HepG2 (cell line): ENCODE measurements around the gene LDLRAP1. TPM values are rescaled to one million over a fixed set of nuclear protein-coding genes. Genes with fewer than 3 reads are reported as not detected.

Experiments
- ATAC-seq: fragments of 200-7000 bp; cut with Tn5 transposase; 3 replicates; pipeline ENCODE4 v1.9.1; 2020; ENCODE audit warnings: mild to moderate bottlenecking, moderate library complexity
- BruUV-seq: library from RNA; stranded (reverse); fragments of 400-500 nt; replicated peaks from 2 replicates; lab custom pipeline; 2021; lab: Mats Ljungman, UMichigan
- CTCF ChIA-PET: fragments of 300-600 bp; formaldehyde crosslinking; extraction: SDS; loops from one replicate; lab custom pipeline; 2021; ENCODE audit warnings: low total read pairs, inconsistent platforms, low intra/inter-chr PET ratio; lab: Yijun Ruan, JAX
- POLR2A ChIA-PET: fragments of 350-600 bp; sonication (Branson Sonifier 250); formaldehyde crosslinking; loops from one replicate; lab custom pipeline; 2020; ENCODE audit warnings: antibody characterized with exemption, inconsistent platforms; lab: Yijun Ruan, JAX
- DNase-seq: peaks from one replicate; pipeline ENCODE4 v3.0.0-alpha.2; 2015; ENCODE audit warnings: low spot score
- FAIRE-seq: peaks from 3 replicates; lab custom pipeline; 2011; peaks lifted over from hg19 to GRCh38; lab: Jason Lieb, UNC
- H2AFZ ChIP-seq: one replicate; pipeline ENCODE4 v1.6.1; 2011; ENCODE audit warnings: low read length, inconsistent platforms
- H3K27ac ChIP-seq: fragments of 300-600 bp; 3 replicates; pipeline ENCODE4 v1.8.0; 2011; ENCODE audit warnings: mixed run types, mild to moderate bottlenecking, mixed read lengths, low read length, inconsistent platforms; ENCODE audit not compliant: insufficient read depth; ENCODE audit errors: extremely low read length
- H3K27me3 ChIP-seq, 2 experiments: fragments of 200-600 bp in 1 of 2; 2 replicates in 1 of 2; 3 replicates in 1 of 2; pipeline versions ENCODE4 v1.6.0 to v1.8.0; 2011; ENCODE audit warnings: low read length in 2 of 2, mild to moderate bottlenecking in 2 of 2, moderate library complexity in 2 of 2, inconsistent platforms in 1 of 2; ENCODE audit not compliant: insufficient read depth in 2 of 2, control insufficient read depth in 1 of 2
- H3K36me3 ChIP-seq, 2 experiments: fragments of 200-600 bp in 1 of 2; replicated peaks in 1 of 2; 2 replicates in 1 of 2; 3 replicates in 1 of 2; pipeline versions ENCODE4 v1.5.1 to v1.8.0; 2011; ENCODE audit warnings: low read length in 2 of 2, inconsistent platforms in 1 of 2; ENCODE audit not compliant: insufficient read depth in 2 of 2, control insufficient read depth in 1 of 2
- H3K4me1 ChIP-seq: 2 replicates; pipeline ENCODE4 v1.5.1; 2012; ENCODE audit warnings: low read length, inconsistent platforms; ENCODE audit not compliant: insufficient read depth
- H3K4me2 ChIP-seq: 2 replicates; pipeline ENCODE4 v1.6.0; 2011; ENCODE audit warnings: low read depth, low read length, inconsistent platforms
- H3K4me3 ChIP-seq, 3 experiments: fragments of 200-600 bp in 1 of 3; sonication (generic), shearing (Covaris generic) in 1 of 3; replicated peaks in 1 of 3; 2 replicates each; pipeline ENCODE4 v1.5.1; 2011 to 2016; ENCODE audit warnings: low read length in 3 of 3, inconsistent platforms in 2 of 3, low read depth in 2 of 3, mild to moderate bottlenecking in 2 of 3, control low read depth in 1 of 3, mixed read lengths in 1 of 3; ENCODE audit not compliant: insufficient read depth in 1 of 3
- H3K79me2 ChIP-seq: one replicate; pipeline ENCODE4 v1.6.1; 2011; ENCODE audit warnings: low read length, inconsistent platforms; ENCODE audit not compliant: insufficient read depth
- H3K9ac ChIP-seq: 2 replicates; pipeline ENCODE4 v1.6.0; 2011; ENCODE audit warnings: mild to moderate bottlenecking, low read depth, low read length, inconsistent platforms; ENCODE audit not compliant: insufficient read depth
- H3K9me3 ChIP-seq: 2 replicates; pipeline ENCODE4 v1.5.1; 2012; ENCODE audit warnings: mild to moderate bottlenecking, low read length
- H4K20me1 ChIP-seq: 2 replicates; pipeline ENCODE4 v1.6.0; 2011; ENCODE audit warnings: inconsistent platforms, mild to moderate bottlenecking, low read length, moderate library complexity; ENCODE audit not compliant: insufficient read depth
- HOXA3 ChIP-seq: sonication (generic); formaldehyde crosslinking; IDR thresholded peaks from 2 replicates; pipeline ENCODE4 v1.5.0; 2020; ENCODE audit warnings: missing genetic modification reagents
- STAG1 ChIP-seq: sonication (generic); formaldehyde crosslinking; IDR thresholded peaks from 2 replicates; pipeline ENCODE4 v1.4.0; 2020; ENCODE audit warnings: missing genetic modification reagents
- ZFX ChIP-seq: sonication (generic); formaldehyde crosslinking; IDR thresholded peaks from 2 replicates; pipeline ENCODE4 v1.4.0; 2020; ENCODE audit warnings: mild to moderate bottlenecking, low read depth, missing genetic modification reagents, moderate library complexity
- WGBS: methylation state at CpG from one replicate; pipeline ENCODE4 v1.1.6; 2017; ENCODE audit warnings: low lambda C conversion rate; 5-methylcytosine and 5-hydroxymethylcytosine counted together
- in situ Hi-C: cut with HindIII; loops from 2 replicates; pipeline ENCODE4 v1.10.0; 2017; ENCODE audit warnings: low pct_unique_long_range_greater_than_20kb; ENCODE audit not compliant: extremely low pct_ligation_motif_present
- intact Hi-C: fragments of 100-400 bp; cut with micrococcal nuclease; formaldehyde crosslinking; loops from one replicate; pipeline ENCODE4 v1.10.0; 2022; ENCODE audit not compliant: unreplicated experiment
- polyA plus RNA-seq, 8 experiments: library from polyadenylated mRNA; depleted of rRNA in 3 of 8; stranded (reverse) in 7 of 8; unstranded in 1 of 8; fragments of >200 nt; fragmentation: Illumina TruSeq in 4 of 8; extraction: Trizol in 4 of 8; gene quantifications; 2 replicates each; pipeline versions ENCODE4 v1.2.1 to v1.2.3, GENCODE V29; 2011 to 2016; ENCODE audit warnings: low read depth in 4 of 8, missing spikeins in 1 of 8, mixed read lengths in 1 of 8; ENCODE audit not compliant: insufficient read depth in 1 of 8
- total RNA-seq, 5 experiments: library from RNA; depleted of rRNA; stranded (reverse); fragments of >200 nt; fragmentation: Illumina TruSeq; extraction: Trizol; gene quantifications; 2 replicates each; pipeline ENCODE4 v1.2.3, GENCODE V29; 2016; ENCODE audit warnings: low read depth in 1 of 5
- TF ChIP-seq, protein P1 (sequence below): sonication (generic); formaldehyde crosslinking; IDR thresholded peaks from 2 replicates; pipeline ENCODE4 v1.5.1; 2020; ENCODE audit warnings: mild to moderate bottlenecking, missing genetic modification reagents, borderline replicate concordance
- TF ChIP-seq, protein P2 (sequence below): IDR thresholded peaks from 2 replicates; pipeline ENCODE4 v1.6.1; 2012; ENCODE audit warnings: low read depth, low read length, improper control_type of control experiment
- TF ChIP-seq, protein P3 (sequence below): sonication (generic); formaldehyde crosslinking; IDR thresholded peaks from 2 replicates; pipeline ENCODE4 v1.5.0; 2020; ENCODE audit warnings: mild to moderate bottlenecking, missing genetic modification reagents, moderate library complexity
- TF ChIP-seq, protein P4 (sequence below): sonication (generic); formaldehyde crosslinking; IDR thresholded peaks from 2 replicates; pipeline ENCODE4 v1.4.0; 2020; ENCODE audit warnings: missing genetic modification reagents, mild to moderate bottlenecking, borderline replicate concordance

Gene LDLRAP1
- total and polyA plus RNA-seq, 2 of the 13 experiments (the other 11 are each of a cell fraction or from before 2014, with no cell fraction given): 7.2 to 12.1 TPM

DNA sequence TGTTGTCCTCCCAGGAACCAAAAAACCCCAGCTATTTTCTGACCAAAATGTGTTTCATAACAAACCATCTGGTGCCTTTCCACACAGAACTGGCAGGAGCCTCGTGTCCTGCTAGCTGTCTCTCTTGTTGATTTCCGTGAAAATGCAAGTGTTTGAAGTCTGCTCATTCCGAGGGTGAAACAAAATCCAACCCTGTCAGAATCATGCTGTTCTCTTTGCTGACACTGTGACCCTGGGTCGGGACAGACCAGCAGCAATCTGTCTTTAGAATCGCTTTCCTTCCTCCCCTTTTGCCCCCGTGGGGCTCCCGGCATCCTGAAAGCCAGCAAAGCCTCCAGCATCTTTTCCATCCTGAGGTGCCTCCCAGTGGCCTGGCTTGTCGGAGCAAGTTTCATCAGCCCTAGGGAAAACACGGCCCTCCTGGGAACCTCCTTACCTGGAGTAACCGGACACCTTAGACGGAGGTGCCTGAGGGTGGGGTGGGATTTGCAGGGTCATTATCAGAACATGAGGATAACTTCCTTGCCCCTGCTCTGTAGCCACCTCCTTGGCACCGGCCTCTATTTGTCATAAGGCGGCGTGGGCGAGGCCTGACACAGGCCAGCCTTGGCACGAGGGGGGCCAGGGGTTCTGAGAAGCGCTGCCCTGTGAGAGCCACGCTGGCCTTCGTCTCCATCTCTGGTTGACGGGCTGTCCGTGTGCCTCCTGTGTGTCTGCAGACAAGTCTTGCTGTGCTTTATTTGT lies 24.9 kb downstream of the LDLRAP1 start:
- WGBS: 46% methylated on average over 21 of the region's 21 CpGs
- Histone ChIP-seq H4K20me1 (no peaks in the 10 kb centered on the region), H3K27me3 (peaks cover 0 to 3% of the 10 kb centered on the region in 2 experiments; a peak in 1 of 5 replicates), H3K9me3 (no peaks in the 10 kb centered on the region), H3K27ac (no peak overlapping the region), H3K4me3 (no peak overlapping the region), H3K79me2 (no peaks in the 10 kb centered on the region), H3K36me3 (no peaks in the 10 kb centered on the region; a peak in 1 of 5 replicates), H3K9ac (no peak overlapping the region), H3K4me2 (no peak overlapping the region; the same call in 1 of the 2 replicates), H3K4me1 (peaks cover 22% of the 10 kb centered on the region), H2AFZ (no peak overlapping the region)
- BruUV-seq: TSS peak; percentile 42
- intact Hi-C loops (no loop called here), in situ Hi-C loops (loop anchor here (5.0 kb wide), 1 partner anchor 36 kb away; no protein-coding TSS in a partner anchor)
- ATAC-seq (0 out of 3 replicates have a peak, but pooled peaks have one; percentile 5), FAIRE-seq (no peak), DNase-seq (no peak)
- POLR2A ChIA-PET: no interaction called here
- CTCF ChIA-PET: no interaction called here
- TF ChIP-seq STAG1 (CRISPR knock-in tag) (0 out of 2 replicates have a peak, but pooled peaks have one; percentile 16), HOXA3 (0 out of 2 replicates have a peak, but pooled peaks have one; percentile 14), ZFX (CRISPR knock-in tag) (0 out of 2 replicates have a peak, but pooled peaks have one; percentile 25)
- TF ChIP-seq, protein P1, sequence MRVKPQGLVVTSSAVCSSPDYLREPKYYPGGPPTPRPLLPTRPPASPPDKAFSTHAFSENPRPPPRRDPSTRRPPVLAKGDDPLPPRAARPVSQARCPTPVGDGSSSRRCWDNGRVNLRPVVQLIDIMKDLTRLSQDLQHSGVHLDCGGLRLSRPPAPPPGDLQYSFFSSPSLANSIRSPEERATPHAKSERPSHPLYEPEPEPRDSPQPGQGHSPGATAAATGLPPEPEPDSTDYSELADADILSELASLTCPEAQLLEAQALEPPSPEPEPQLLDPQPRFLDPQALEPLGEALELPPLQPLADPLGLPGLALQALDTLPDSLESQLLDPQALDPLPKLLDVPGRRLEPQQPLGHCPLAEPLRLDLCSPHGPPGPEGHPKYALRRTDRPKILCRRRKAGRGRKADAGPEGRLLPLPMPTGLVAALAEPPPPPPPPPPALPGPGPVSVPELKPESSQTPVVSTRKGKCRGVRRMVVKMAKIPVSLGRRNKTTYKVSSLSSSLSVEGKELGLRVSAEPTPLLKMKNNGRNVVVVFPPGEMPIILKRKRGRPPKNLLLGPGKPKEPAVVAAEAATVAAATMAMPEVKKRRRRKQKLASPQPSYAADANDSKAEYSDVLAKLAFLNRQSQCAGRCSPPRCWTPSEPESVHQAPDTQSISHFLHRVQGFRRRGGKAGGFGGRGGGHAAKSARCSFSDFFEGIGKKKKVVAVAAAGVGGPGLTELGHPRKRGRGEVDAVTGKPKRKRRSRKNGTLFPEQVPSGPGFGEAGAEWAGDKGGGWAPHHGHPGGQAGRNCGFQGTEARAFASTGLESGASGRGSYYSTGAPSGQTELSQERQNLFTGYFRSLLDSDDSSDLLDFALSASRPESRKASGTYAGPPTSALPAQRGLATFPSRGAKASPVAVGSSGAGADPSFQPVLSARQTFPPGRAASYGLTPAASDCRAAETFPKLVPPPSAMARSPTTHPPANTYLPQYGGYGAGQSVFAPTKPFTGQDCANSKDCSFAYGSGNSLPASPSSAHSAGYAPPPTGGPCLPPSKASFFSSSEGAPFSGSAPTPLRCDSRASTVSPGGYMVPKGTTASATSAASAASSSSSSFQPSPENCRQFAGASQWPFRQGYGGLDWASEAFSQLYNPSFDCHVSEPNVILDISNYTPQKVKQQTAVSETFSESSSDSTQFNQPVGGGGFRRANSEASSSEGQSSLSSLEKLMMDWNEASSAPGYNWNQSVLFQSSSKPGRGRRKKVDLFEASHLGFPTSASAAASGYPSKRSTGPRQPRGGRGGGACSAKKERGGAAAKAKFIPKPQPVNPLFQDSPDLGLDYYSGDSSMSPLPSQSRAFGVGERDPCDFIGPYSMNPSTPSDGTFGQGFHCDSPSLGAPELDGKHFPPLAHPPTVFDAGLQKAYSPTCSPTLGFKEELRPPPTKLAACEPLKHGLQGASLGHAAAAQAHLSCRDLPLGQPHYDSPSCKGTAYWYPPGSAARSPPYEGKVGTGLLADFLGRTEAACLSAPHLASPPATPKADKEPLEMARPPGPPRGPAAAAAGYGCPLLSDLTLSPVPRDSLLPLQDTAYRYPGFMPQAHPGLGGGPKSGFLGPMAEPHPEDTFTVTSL (CRISPR knock-in tag): no peak
- TF ChIP-seq, protein P2, sequence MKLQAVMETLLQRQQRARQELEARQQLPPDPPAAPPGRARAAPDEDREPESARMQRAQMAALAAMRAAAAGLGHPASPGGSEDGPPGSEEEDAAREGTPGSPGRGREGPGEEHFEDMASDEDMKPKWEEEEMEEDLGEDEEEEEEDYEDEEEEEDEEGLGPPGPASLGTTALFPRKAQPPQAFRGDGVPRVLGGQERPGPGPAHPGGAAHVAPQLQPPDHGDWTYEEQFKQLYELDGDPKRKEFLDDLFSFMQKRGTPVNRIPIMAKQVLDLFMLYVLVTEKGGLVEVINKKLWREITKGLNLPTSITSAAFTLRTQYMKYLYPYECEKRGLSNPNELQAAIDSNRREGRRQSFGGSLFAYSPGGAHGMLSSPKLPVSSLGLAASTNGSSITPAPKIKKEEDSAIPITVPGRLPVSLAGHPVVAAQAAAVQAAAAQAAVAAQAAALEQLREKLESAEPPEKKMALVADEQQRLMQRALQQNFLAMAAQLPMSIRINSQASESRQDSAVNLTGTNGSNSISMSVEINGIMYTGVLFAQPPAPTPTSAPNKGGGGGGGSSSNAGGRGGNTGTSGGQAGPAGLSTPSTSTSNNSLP: no peak
- TF ChIP-seq, protein P3, sequence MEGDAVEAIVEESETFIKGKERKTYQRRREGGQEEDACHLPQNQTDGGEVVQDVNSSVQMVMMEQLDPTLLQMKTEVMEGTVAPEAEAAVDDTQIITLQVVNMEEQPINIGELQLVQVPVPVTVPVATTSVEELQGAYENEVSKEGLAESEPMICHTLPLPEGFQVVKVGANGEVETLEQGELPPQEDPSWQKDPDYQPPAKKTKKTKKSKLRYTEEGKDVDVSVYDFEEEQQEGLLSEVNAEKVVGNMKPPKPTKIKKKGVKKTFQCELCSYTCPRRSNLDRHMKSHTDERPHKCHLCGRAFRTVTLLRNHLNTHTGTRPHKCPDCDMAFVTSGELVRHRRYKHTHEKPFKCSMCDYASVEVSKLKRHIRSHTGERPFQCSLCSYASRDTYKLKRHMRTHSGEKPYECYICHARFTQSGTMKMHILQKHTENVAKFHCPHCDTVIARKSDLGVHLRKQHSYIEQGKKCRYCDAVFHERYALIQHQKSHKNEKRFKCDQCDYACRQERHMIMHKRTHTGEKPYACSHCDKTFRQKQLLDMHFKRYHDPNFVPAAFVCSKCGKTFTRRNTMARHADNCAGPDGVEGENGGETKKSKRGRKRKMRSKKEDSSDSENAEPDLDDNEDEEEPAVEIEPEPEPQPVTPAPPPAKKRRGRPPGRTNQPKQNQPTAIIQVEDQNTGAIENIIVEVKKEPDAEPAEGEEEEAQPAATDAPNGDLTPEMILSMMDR (CRISPR knock-in tag): peak; percentile 33; the same call in 1 of the 2 replicates
- TF ChIP-seq, protein P4, sequence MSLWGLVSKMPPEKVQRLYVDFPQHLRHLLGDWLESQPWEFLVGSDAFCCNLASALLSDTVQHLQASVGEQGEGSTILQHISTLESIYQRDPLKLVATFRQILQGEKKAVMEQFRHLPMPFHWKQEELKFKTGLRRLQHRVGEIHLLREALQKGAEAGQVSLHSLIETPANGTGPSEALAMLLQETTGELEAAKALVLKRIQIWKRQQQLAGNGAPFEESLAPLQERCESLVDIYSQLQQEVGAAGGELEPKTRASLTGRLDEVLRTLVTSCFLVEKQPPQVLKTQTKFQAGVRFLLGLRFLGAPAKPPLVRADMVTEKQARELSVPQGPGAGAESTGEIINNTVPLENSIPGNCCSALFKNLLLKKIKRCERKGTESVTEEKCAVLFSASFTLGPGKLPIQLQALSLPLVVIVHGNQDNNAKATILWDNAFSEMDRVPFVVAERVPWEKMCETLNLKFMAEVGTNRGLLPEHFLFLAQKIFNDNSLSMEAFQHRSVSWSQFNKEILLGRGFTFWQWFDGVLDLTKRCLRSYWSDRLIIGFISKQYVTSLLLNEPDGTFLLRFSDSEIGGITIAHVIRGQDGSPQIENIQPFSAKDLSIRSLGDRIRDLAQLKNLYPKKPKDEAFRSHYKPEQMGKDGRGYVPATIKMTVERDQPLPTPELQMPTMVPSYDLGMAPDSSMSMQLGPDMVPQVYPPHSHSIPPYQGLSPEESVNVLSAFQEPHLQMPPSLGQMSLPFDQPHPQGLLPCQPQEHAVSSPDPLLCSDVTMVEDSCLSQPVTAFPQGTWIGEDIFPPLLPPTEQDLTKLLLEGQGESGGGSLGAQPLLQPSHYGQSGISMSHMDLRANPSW (CRISPR knock-in tag): no peak
